Neural cell (in vitro differentiated cells): ENCODE data around the gene DENND4A. TPM values are rescaled to one million over a fixed set of nuclear protein-coding genes. Genes with fewer than 3 reads are reported as not detected.

Source experiments
- H2AFZ ChIP-seq: fragments of 200-600, 300-800 bp; sonication (generic), shearing (Covaris generic); 2 replicates; pipeline ENCODE4 v1.6.0; 2014; ENCODE audit warnings: low read depth, mild to moderate bottlenecking, antibody characterized with exemption, low read length, moderate library complexity
- H3F3A ChIP-seq: fragments of 200-600 bp; shearing (Covaris generic); 2 replicates; pipeline ENCODE4 v1.6.1; 2016; ENCODE audit warnings: mild to moderate bottlenecking, moderate library complexity, mixed read lengths, antibody characterized with exemption, low read length; ENCODE audit not compliant: insufficient read depth, poor library complexity, severe bottlenecking
- H3K27ac ChIP-seq: fragments of 200-600, 300-800 bp; sonication (generic), shearing (Covaris generic); 2 replicates; pipeline ENCODE4 v1.5.1; 2014; ENCODE audit warnings: mild to moderate bottlenecking, low read length, moderate library complexity
- H3K27me3 ChIP-seq: fragments of 300-800, 200-600 bp; sonication (generic), shearing (Covaris generic); 2 replicates; pipeline ENCODE4 v1.6.0; 2014; ENCODE audit warnings: mild to moderate bottlenecking, low read depth, low read length, moderate library complexity; ENCODE audit not compliant: insufficient read depth
- H3K36me3 ChIP-seq: fragments of 300-800, 200-600 bp; sonication (generic), shearing (Covaris generic); 2 replicates; pipeline ENCODE4 v1.5.1; 2014; ENCODE audit warnings: mild to moderate bottlenecking, antibody characterized with exemption, low read length, moderate library complexity; ENCODE audit not compliant: insufficient read depth
- H3K4me2 ChIP-seq: fragments of 300-800, 200-600 bp; sonication (generic), shearing (Covaris generic); 2 replicates; pipeline ENCODE4 v1.6.0; 2014; ENCODE audit warnings: mild to moderate bottlenecking, low read length
- H3K4me3 ChIP-seq: fragments of 300-800, 200-600 bp; sonication (generic), shearing (Covaris generic); 2 replicates; pipeline ENCODE4 v1.5.1; 2014; ENCODE audit warnings: mild to moderate bottlenecking, low read length, moderate library complexity
- H3K79me2 ChIP-seq: fragments of 200-600 bp; shearing (Covaris generic); replicated peaks from 2 replicates; pipeline ENCODE4 v1.6.0; 2014; ENCODE audit warnings: mild to moderate bottlenecking, low read length, moderate library complexity; ENCODE audit not compliant: insufficient read depth
- H3K9ac ChIP-seq: fragments of 300-800, 200-600 bp; sonication (generic), shearing (Covaris generic); 2 replicates; pipeline ENCODE4 v1.6.1; 2016; ENCODE audit warnings: mild to moderate bottlenecking, low read length, mixed read lengths
- H3K9me2 ChIP-seq: fragments of 200-600 bp; shearing (Covaris generic); 2 replicates; pipeline ENCODE4 v1.6.1; 2016; ENCODE audit warnings: mild to moderate bottlenecking, low read length, mixed read lengths; ENCODE audit not compliant: insufficient read depth
- H3K9me3 ChIP-seq: fragments of 200-600, 300-800 bp; sonication (generic), shearing (Covaris generic); 2 replicates; pipeline ENCODE4 v1.6.1; 2016; ENCODE audit warnings: mild to moderate bottlenecking, mixed run types, low read length, moderate library complexity, mixed read lengths
- H4K20me1 ChIP-seq: fragments of 200-600 bp; shearing (Covaris generic); 2 replicates; pipeline ENCODE4 v1.6.1; 2016; ENCODE audit warnings: mild to moderate bottlenecking, mixed run types; ENCODE audit not compliant: insufficient read depth
- EP300 ChIP-seq: fragments of 450-650 bp; conservative IDR thresholded peaks from 2 replicates; pipeline ENCODE4 v1.6.1; 2014; ENCODE audit warnings: antibody characterized with exemption, mild to moderate bottlenecking, moderate library complexity; ENCODE audit not compliant: poor library complexity, severe bottlenecking
- EZH2 ChIP-seq: fragments of 200-600, 300-800 bp; shearing (Covaris generic), sonication (generic); IDR thresholded peaks from 2 replicates; pipeline ENCODE4 v1.6.1; 2014; ENCODE audit warnings: antibody characterized with exemption, low read length, borderline replicate concordance, mild to moderate bottlenecking; ENCODE audit not compliant: insufficient read depth, poor library complexity, severe bottlenecking
- MXI1 ChIP-seq: fragments of 450-650 bp; conservative IDR thresholded peaks from 2 replicates; pipeline ENCODE4 v1.6.1; 2014; ENCODE audit warnings: antibody characterized with exemption, mild to moderate bottlenecking; ENCODE audit not compliant: poor library complexity, severe bottlenecking
- POLR2AphosphoS5 ChIP-seq: IDR thresholded peaks from 2 replicates; pipeline ENCODE4 v1.6.1; 2012
- RAD21 ChIP-seq: fragments of 450-650 bp; conservative IDR thresholded peaks from 2 replicates; pipeline ENCODE4 v1.6.1; 2014; ENCODE audit warnings: antibody characterized with exemption, mild to moderate bottlenecking, moderate library complexity
- SMC3 ChIP-seq: fragments of 450-650 bp; conservative IDR thresholded peaks from 2 replicates; pipeline ENCODE4 v1.6.1; 2014; ENCODE audit warnings: antibody characterized with exemption, mild to moderate bottlenecking, moderate library complexity; ENCODE audit not compliant: poor library complexity
- TAF1 ChIP-seq: IDR thresholded peaks from 2 replicates; pipeline ENCODE4 v1.6.1; 2012; ENCODE audit warnings: low read depth
- polyA plus RNA-seq: library from polyadenylated mRNA; depleted of rRNA; stranded (reverse); fragments of >200 nt; gene quantifications from 2 replicates; pipeline ENCODE4 v1.2.3, GENCODE V29; 2014
- TF ChIP-seq, protein P1 (sequence below): IDR thresholded peaks from 2 replicates; pipeline ENCODE4 v1.6.1; 2012; ENCODE audit warnings: borderline replicate concordance
- TF ChIP-seq, protein P2 (sequence below): fragments of 450-650 bp; IDR thresholded peaks from 2 replicates; pipeline ENCODE4 v1.5.1; 2014; ENCODE audit warnings: antibody characterized with exemption, mild to moderate bottlenecking, moderate library complexity; ENCODE audit not compliant: poor library complexity, severe bottlenecking

The DENND4A gene
- polyA plus RNA-seq, 1 donor from 2014 or later: 7.5 TPM

DNA sequence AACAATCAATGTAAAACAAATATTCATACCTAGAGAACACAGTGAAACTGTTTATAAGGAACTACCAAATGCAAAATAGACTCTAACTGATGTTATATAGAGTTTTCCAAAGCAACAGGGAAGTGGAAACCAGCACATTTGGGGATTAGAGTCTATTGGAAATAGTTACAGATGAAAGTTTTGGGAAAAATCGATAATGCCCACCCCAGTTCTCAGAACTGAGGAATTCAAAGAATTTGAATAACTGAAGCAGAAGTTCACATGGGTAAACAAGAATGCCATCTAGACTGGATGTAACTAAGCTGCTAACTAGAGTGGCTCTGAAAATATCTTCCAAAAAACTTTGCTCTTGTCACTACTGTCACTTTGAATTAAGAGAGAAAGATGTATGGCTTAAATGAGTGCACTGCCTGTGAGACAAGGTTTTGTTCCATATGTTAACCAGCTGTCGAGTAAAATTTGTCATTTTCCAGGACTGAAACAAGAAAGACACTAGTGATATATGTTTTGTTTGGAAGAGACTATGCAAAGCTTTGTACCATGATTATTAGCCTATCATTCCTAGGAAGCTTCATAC, 9.2 kb upstream of the DENND4A start:
- Histone ChIP-seq H3K27ac (no peak overlapping the region), H3K36me3 (no peaks in the 10 kb centered on the region), H3K27me3 (no peaks in the 10 kb centered on the region), H3K9ac (no peak overlapping the region), H3K4me3 (no peak overlapping the region), H4K20me1 (no peaks in the 10 kb centered on the region), H3F3A (no peaks in the 10 kb centered on the region), H3K9me3 (no peaks in the 10 kb centered on the region), H3K79me2 (no peaks in the 10 kb centered on the region), H2AFZ (no peak overlapping the region), H3K4me2 (no peak overlapping the region), H3K9me2 (no peaks in the 10 kb centered on the region)
- TF ChIP-seq EZH2: no peak
- TF ChIP-seq MXI1: no peak
- no peak for TF ChIP-seq POLR2AphosphoS5
- TF ChIP-seq, protein P1, sequence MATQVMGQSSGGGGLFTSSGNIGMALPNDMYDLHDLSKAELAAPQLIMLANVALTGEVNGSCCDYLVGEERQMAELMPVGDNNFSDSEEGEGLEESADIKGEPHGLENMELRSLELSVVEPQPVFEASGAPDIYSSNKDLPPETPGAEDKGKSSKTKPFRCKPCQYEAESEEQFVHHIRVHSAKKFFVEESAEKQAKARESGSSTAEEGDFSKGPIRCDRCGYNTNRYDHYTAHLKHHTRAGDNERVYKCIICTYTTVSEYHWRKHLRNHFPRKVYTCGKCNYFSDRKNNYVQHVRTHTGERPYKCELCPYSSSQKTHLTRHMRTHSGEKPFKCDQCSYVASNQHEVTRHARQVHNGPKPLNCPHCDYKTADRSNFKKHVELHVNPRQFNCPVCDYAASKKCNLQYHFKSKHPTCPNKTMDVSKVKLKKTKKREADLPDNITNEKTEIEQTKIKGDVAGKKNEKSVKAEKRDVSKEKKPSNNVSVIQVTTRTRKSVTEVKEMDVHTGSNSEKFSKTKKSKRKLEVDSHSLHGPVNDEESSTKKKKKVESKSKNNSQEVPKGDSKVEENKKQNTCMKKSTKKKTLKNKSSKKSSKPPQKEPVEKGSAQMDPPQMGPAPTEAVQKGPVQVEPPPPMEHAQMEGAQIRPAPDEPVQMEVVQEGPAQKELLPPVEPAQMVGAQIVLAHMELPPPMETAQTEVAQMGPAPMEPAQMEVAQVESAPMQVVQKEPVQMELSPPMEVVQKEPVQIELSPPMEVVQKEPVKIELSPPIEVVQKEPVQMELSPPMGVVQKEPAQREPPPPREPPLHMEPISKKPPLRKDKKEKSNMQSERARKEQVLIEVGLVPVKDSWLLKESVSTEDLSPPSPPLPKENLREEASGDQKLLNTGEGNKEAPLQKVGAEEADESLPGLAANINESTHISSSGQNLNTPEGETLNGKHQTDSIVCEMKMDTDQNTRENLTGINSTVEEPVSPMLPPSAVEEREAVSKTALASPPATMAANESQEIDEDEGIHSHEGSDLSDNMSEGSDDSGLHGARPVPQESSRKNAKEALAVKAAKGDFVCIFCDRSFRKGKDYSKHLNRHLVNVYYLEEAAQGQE: no peak
- TF ChIP-seq RAD21: no peak
- TF ChIP-seq TAF1: no peak
- no peak for TF ChIP-seq SMC3
- TF ChIP-seq, protein P2, sequence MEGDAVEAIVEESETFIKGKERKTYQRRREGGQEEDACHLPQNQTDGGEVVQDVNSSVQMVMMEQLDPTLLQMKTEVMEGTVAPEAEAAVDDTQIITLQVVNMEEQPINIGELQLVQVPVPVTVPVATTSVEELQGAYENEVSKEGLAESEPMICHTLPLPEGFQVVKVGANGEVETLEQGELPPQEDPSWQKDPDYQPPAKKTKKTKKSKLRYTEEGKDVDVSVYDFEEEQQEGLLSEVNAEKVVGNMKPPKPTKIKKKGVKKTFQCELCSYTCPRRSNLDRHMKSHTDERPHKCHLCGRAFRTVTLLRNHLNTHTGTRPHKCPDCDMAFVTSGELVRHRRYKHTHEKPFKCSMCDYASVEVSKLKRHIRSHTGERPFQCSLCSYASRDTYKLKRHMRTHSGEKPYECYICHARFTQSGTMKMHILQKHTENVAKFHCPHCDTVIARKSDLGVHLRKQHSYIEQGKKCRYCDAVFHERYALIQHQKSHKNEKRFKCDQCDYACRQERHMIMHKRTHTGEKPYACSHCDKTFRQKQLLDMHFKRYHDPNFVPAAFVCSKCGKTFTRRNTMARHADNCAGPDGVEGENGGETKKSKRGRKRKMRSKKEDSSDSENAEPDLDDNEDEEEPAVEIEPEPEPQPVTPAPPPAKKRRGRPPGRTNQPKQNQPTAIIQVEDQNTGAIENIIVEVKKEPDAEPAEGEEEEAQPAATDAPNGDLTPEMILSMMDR: no peak
- no peak for TF ChIP-seq EP300

DNA sequence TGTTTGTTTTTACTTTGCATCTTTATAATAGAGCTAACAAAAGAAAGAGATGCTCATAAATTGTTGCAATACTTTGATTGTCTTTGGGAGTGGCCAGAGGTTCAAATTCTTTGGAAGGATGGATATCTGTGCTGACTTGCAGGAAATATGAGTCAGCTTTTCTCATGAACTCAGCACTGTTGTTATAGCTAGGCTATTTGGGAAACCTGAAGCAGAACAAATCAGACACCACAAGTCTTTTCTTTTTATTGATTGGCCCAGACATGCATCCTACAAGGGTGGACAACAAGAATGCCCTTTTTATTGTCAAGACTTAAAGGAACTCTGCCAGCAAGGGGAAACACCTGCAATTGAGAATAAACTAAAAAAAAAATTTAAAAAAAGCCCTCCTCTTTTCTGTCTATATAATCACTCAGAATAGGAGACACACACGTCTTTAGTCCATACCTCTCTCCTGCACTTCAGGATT, 4.6 kb upstream of the DENND4A start:
- Histone ChIP-seq H3K79me2 (no peaks in the 10 kb centered on the region), H3K27ac (no peak overlapping the region), H3K9ac (no peak overlapping the region), H3F3A (no peaks in the 10 kb centered on the region), H3K9me2 (no peaks in the 10 kb centered on the region), H3K4me3 (no peak overlapping the region), H2AFZ (no peak overlapping the region), H3K9me3 (no peaks in the 10 kb centered on the region), H3K36me3 (no peaks in the 10 kb centered on the region), H3K4me2 (no peak overlapping the region), H4K20me1 (no peaks in the 10 kb centered on the region), H3K27me3 (no peaks in the 10 kb centered on the region)
- TF ChIP-seq MXI1 (no peak), EP300 (no peak), TAF1 (no peak), SMC3 (no peak), EZH2 (no peak), RAD21 (no peak), POLR2AphosphoS5 (no peak)
- TF ChIP-seq, protein P1: no peak
- TF ChIP-seq, protein P2: no peak
